Endothelial cell of umbilical vein (primary cell): ENCODE measurements around the gene FANCC. TPM values are rescaled to one million over a fixed set of nuclear protein-coding genes. Genes with fewer than 3 reads are reported as not detected.

Experiments used
- BruUV-seq: library from RNA; stranded (reverse); fragments of 400-500 nt; replicated peaks from 2 replicates; lab custom pipeline; 2021; lab: Mats Ljungman, UMichigan
- CTCF ChIA-PET: fragments of 300-600, 350-600 bp; sonication (Branson Sonifier 250); formaldehyde crosslinking; loops from one replicate; lab custom pipeline; 2021; ENCODE audit warnings: antibody characterized with exemption, inconsistent platforms; lab: Charles Lee
- POLR2A ChIA-PET: fragments of 300-600, 350-600 bp; sonication (Branson Sonifier 250); formaldehyde crosslinking; loops from one replicate; lab custom pipeline; 2021; ENCODE audit warnings: antibody characterized with exemption, inconsistent platforms; lab: Charles Lee
- DNase-seq: peaks from one replicate; pipeline ENCODE4 v3.0.0-alpha.2; 2011; ENCODE audit warnings: low read depth, low spot score
- FAIRE-seq: peaks from 2 replicates; lab custom pipeline; 2011; peaks lifted over from hg19 to GRCh38; lab: Jason Lieb, UNC
- H2AFZ ChIP-seq: 2 replicates; pipeline ENCODE4 v1.6.0; 2012; ENCODE audit warnings: low read depth, low read length, control low read depth, inconsistent platforms
- H3K27ac ChIP-seq: 2 replicates; pipeline ENCODE4 v1.5.1; 2011; ENCODE audit warnings: low read depth, mild to moderate bottlenecking, control low read depth, low read length, moderate library complexity; ENCODE audit not compliant: insufficient read depth
- H3K27me3 ChIP-seq, 2 experiments: 2 replicates each; pipeline versions ENCODE4 v1.6.0 to v1.6.1; 2011; ENCODE audit warnings: low read length in 2 of 2, mixed read lengths in 1 of 2; ENCODE audit not compliant: control insufficient read depth in 2 of 2, insufficient read depth in 2 of 2
- H3K36me3 ChIP-seq, 2 experiments: 2 replicates in 1 of 2; 3 replicates in 1 of 2; pipeline ENCODE4 v1.5.1; 2011; ENCODE audit warnings: low read length in 2 of 2, mild to moderate bottlenecking in 1 of 2, moderate library complexity in 1 of 2; ENCODE audit not compliant: control insufficient read depth in 2 of 2, insufficient read depth in 2 of 2; ENCODE audit errors: extremely low read depth in 1 of 2
- H3K4me1 ChIP-seq: 3 replicates; pipeline ENCODE4 v1.5.1; 2011; ENCODE audit warnings: mild to moderate bottlenecking, low read length; ENCODE audit not compliant: control insufficient read depth, insufficient read depth; ENCODE audit errors: extremely low read depth
- H3K4me2 ChIP-seq: 2 replicates; pipeline ENCODE4 v1.6.1; 2011; ENCODE audit warnings: low read length, control low read depth, mixed read lengths; ENCODE audit not compliant: insufficient read depth
- H3K4me3 ChIP-seq, 3 experiments: fragments of 200-600 bp in 1 of 3; sonication (generic), shearing (Covaris generic) in 1 of 3; replicated peaks in 1 of 3; 2 replicates each; pipeline ENCODE4 v1.5.1; 2011 to 2016; ENCODE audit warnings: control low read depth in 3 of 3, low read length in 3 of 3, mild to moderate bottlenecking in 2 of 3, inconsistent platforms in 1 of 3, low read depth in 1 of 3, moderate library complexity in 1 of 3; ENCODE audit not compliant: insufficient read depth in 1 of 3
- H3K79me2 ChIP-seq: 2 replicates; pipeline ENCODE4 v1.6.0; 2012; ENCODE audit warnings: low read length, inconsistent platforms; ENCODE audit not compliant: control insufficient read depth, insufficient read depth
- H3K9ac ChIP-seq: replicated peaks from 2 replicates; pipeline ENCODE3; 2011; ENCODE audit warnings: low read length, control low read depth; ENCODE audit not compliant: insufficient read depth; ENCODE audit errors: extremely low read depth
- H3K9me1 ChIP-seq: replicated peaks from 3 replicates; pipeline ENCODE4 v1.6.0; 2011; ENCODE audit warnings: mild to moderate bottlenecking, low read length; ENCODE audit not compliant: control insufficient read depth, insufficient read depth; ENCODE audit errors: extremely low read depth
- H3K9me3 ChIP-seq: replicated peaks from 2 replicates; pipeline ENCODE4 v1.5.1; 2012; ENCODE audit warnings: low read length, inconsistent platforms; ENCODE audit not compliant: control insufficient read depth, insufficient read depth
- H4K20me1 ChIP-seq: replicated peaks from 2 replicates; pipeline ENCODE3; 2011; ENCODE audit warnings: mild to moderate bottlenecking, low read length; ENCODE audit not compliant: control insufficient read depth, insufficient read depth; ENCODE audit errors: extremely low read depth
- CTCF ChIP-seq, 2 donors: IDR thresholded peaks; 1 replicate in 1 of 2; 2 replicates in 1 of 2; pipeline ENCODE4 v1.5.1; 2011; ENCODE audit warnings: low read length in 2 of 2, mild to moderate bottlenecking in 2 of 2, moderate library complexity in 2 of 2, control low read depth in 1 of 2, inconsistent platforms in 1 of 2, low read depth in 1 of 2; ENCODE audit not compliant: insufficient read depth in 1 of 2; ENCODE audit errors: extremely low read depth in 1 of 2
- EZH2 ChIP-seq: IDR thresholded peaks from 2 replicates; pipeline ENCODE4 v1.6.1; 2012; ENCODE audit warnings: borderline replicate concordance, low read depth, mild to moderate bottlenecking, moderate library complexity, low read length, inconsistent platforms; ENCODE audit not compliant: severe bottlenecking
- FOS ChIP-seq: IDR thresholded peaks from 2 replicates; pipeline ENCODE4 v1.6.1; 2011; ENCODE audit warnings: mild to moderate bottlenecking, low read length, moderate library complexity, borderline replicate concordance; ENCODE audit not compliant: insufficient read depth
- GATA2 ChIP-seq: IDR thresholded peaks from 2 replicates; pipeline ENCODE4 v1.7.0; 2011; ENCODE audit warnings: low read depth, mild to moderate bottlenecking, moderate library complexity, mixed read lengths, low read length; ENCODE audit not compliant: insufficient read length, insufficient read depth
- JUN ChIP-seq: IDR thresholded peaks from 2 replicates; pipeline ENCODE4 v1.6.1; 2011; ENCODE audit warnings: borderline replicate concordance, low read depth; ENCODE audit not compliant: insufficient read length, insufficient read depth
- MAX ChIP-seq: IDR thresholded peaks from 2 replicates; pipeline ENCODE4 v1.6.1; 2011; ENCODE audit not compliant: insufficient read depth, insufficient read length
- MYC ChIP-seq: IDR thresholded peaks from one replicate; pipeline ENCODE4 v1.6.1; 2011; ENCODE audit warnings: mild to moderate bottlenecking, low read depth, low read length
- POLR2A ChIP-seq: IDR thresholded peaks from 2 replicates; pipeline ENCODE4 v1.6.1; 2012; ENCODE audit warnings: low read depth, mild to moderate bottlenecking, control low read depth, low read length
- POLR2AphosphoS5 ChIP-seq: IDR thresholded peaks from 2 replicates; pipeline ENCODE4 v1.6.1; 2012; ENCODE audit warnings: low read depth, mild to moderate bottlenecking, control low read depth, low read length, moderate library complexity; ENCODE audit not compliant: insufficient read depth
- dilution Hi-C: fragments of 300-500 bp; cut with MboI; formaldehyde crosslinking; loops from one replicate; pipeline ENCODE4 v1.15.0; 2019; ENCODE audit warnings: low sequenced_read_pairs; ENCODE audit not compliant: extremely low pct_ligation_motif_present
- intact Hi-C: fragments of 100-400 bp; cut with micrococcal nuclease; formaldehyde crosslinking; loops from one replicate; pipeline ENCODE4 v1.10.0; 2022
- polyA plus RNA-seq, 4 experiments: library from polyadenylated mRNA; depleted of rRNA in 3 of 4; stranded (reverse) in 3 of 4; unstranded in 1 of 4; fragments of >200 nt; gene quantifications; 2 replicates each; pipeline versions ENCODE4 v1.2.1 to v1.2.3, GENCODE V29; 2011 to 2012; ENCODE audit warnings: missing spikeins in 1 of 4
- total RNA-seq: library from RNA; stranded (reverse); gene quantifications from 2 replicates; pipeline ENCODE4 v1.2.3, GENCODE V29; 2021

Gene FANCC
- total and polyA plus RNA-seq, 2 donors (not counting 3 experiments of a cell fraction or from before 2014, with no cell fraction given) = 5.7 to 13.1 TPM

- H3K36me3 ChIP-seq = peaks cover 2 to 19% of the 10 kb centered on the region in 2 experiments
- dilution Hi-C loops = no loop called here
- CTCF ChIA-PET = interaction anchor here (1.1 kb wide), 1 partner anchor 396 kb away, joined by 4 read pairs; no protein-coding TSS in a partner anchor
Observed at GRCh38 chr9:95077053-95077765, 240.3 kb downstream of the FANCC start.

More at GRCh38 chr9:95077053-95077765, 240.3 kb downstream of the FANCC start:
- Histone ChIP-seq H3K9ac (no peak overlapping the region), H3K9me3 (no peaks in the 10 kb centered on the region), H4K20me1 (no peaks in the 10 kb centered on the region), H3K9me1 (no peaks in the 10 kb centered on the region), H3K4me2 (no peak overlapping the region), H3K4me1 (no peaks in the 10 kb centered on the region), H3K79me2 (peaks cover 3% of the 10 kb centered on the region), H3K27ac (no peak overlapping the region), H3K27me3 (no peaks in the 10 kb centered on the region), H3K4me3 (no peak overlapping the region), H2AFZ (no peak overlapping the region)
- DNase-seq (no peak), FAIRE-seq (no peak)
- intact Hi-C loops = no loop called here
- POLR2A ChIA-PET = no interaction called here
- TF ChIP-seq FOS (no peak), POLR2AphosphoS5 (no peak), MYC (no peak), EZH2 (no peak), POLR2A (no peak), GATA2 (no peak), CTCF (IDR thresholded peaks at IDR 0.05; ENCODE audit: extremely low read depth in 1 of 2, insufficient read depth in 1 of 2, low read depth in 1 of 2, low read length in 2 of 2) (no peak), JUN (no peak), MAX (no peak)
- BruUV-seq = no TSS peak
